Keratinocyte (primary cell): ENCODE results near the gene CSNK1G1.

Experiments used
- EZH2 ChIP-seq: IDR thresholded peaks from one replicate; pipeline ENCODE4 v1.6.1; 2012; ENCODE audit warnings: inconsistent platforms, mild to moderate bottlenecking, low read length, moderate library complexity
- TF ChIP-seq, protein P1 (sequence below), 3 experiments: IDR thresholded peaks in 1 of 3; conservative IDR thresholded peaks in 1 of 3; optimal IDR thresholded peaks in 1 of 3; 2 replicates in 2 of 3; 3 replicates in 1 of 3; pipeline versions ENCODE3 to v1.5.1; 2011; ENCODE audit warnings: low read length in 3 of 3, mild to moderate bottlenecking in 3 of 3, moderate library complexity in 2 of 3, control low read depth in 1 of 3, inconsistent platforms in 1 of 3; ENCODE audit not compliant: insufficient read depth in 2 of 3; ENCODE audit errors: extremely low read depth in 1 of 3

GRCh38 chr15:64191971-64192830 is 163.8 kb downstream of the CSNK1G1 start:
- TF ChIP-seq, protein P1, sequence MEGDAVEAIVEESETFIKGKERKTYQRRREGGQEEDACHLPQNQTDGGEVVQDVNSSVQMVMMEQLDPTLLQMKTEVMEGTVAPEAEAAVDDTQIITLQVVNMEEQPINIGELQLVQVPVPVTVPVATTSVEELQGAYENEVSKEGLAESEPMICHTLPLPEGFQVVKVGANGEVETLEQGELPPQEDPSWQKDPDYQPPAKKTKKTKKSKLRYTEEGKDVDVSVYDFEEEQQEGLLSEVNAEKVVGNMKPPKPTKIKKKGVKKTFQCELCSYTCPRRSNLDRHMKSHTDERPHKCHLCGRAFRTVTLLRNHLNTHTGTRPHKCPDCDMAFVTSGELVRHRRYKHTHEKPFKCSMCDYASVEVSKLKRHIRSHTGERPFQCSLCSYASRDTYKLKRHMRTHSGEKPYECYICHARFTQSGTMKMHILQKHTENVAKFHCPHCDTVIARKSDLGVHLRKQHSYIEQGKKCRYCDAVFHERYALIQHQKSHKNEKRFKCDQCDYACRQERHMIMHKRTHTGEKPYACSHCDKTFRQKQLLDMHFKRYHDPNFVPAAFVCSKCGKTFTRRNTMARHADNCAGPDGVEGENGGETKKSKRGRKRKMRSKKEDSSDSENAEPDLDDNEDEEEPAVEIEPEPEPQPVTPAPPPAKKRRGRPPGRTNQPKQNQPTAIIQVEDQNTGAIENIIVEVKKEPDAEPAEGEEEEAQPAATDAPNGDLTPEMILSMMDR (optimal IDR thresholded peaks at IDR 0.05 in 1 of 3, IDR thresholded peaks at IDR 0.05 in 1 of 3, conservative IDR thresholded peaks at IDR 0.05 in 1 of 3; ENCODE audit: extremely low read depth in 1 of 3, insufficient read depth in 2 of 3, low read length in 3 of 3), result no peak
- no peak for TF ChIP-seq EZH2
